SK-N-SH treated with all-trans-retinoic acid at 6 μM for 48 hours (cell line): ENCODE measurements around the gene SERPINH1.

Source experiments
- ATAC-seq: fragments of 200-7000 bp; cut with Tn5 transposase; 3 replicates; pipeline ENCODE4 v1.9.1; 2020; ENCODE audit warnings: mild to moderate bottlenecking, moderate library complexity
- ARNTL ChIP-seq: fragments of 450-650 bp; formaldehyde crosslinking; IDR thresholded peaks from 2 replicates; pipeline ENCODE4 v1.5.0; 2020; ENCODE audit warnings: low read depth, mild to moderate bottlenecking, moderate library complexity, borderline replicate concordance
- BACH2 ChIP-seq: fragments of 250-450 bp; sonication (Bioruptor Pico); IDR thresholded peaks from 2 replicates; pipeline ENCODE4 v1.9.0; 2021; ENCODE audit warnings: mild to moderate bottlenecking, borderline replicate concordance
- CSDC2 ChIP-seq: fragments of 250-450 bp; sonication (Bioruptor Pico); IDR thresholded peaks from 2 replicates; pipeline ENCODE4 v1.5.0; 2020; ENCODE audit warnings: mild to moderate bottlenecking, moderate library complexity
- ESRRG ChIP-seq: fragments of 250-450 bp; sonication (Bioruptor Pico); IDR thresholded peaks from 2 replicates; pipeline ENCODE4 v1.6.1; 2021; ENCODE audit warnings: mild to moderate bottlenecking
- ISL1 ChIP-seq: fragments of 250-450 bp; sonication (Bioruptor Pico); IDR thresholded peaks from 2 replicates; pipeline ENCODE4 v2.1.2; 2022; ENCODE audit warnings: mild to moderate bottlenecking, moderate library complexity
- OSR1 ChIP-seq: fragments of 250-450 bp; sonication (Bioruptor Pico); IDR thresholded peaks from 2 replicates; pipeline ENCODE4 v1.8.0; 2022; ENCODE audit warnings: moderate library complexity, mild to moderate bottlenecking, inconsistent platforms
- PPARA ChIP-seq: fragments of 250-450 bp; sonication (Bioruptor Pico); IDR thresholded peaks from 2 replicates; pipeline ENCODE4 v1.5.0; 2020; ENCODE audit warnings: mild to moderate bottlenecking, borderline replicate concordance
- RARB ChIP-seq: fragments of 250-450 bp; sonication (Bioruptor Pico); IDR thresholded peaks from 2 replicates; pipeline ENCODE4 v1.8.0; 2021; ENCODE audit warnings: mild to moderate bottlenecking, moderate library complexity
- SNAI2 ChIP-seq: fragments of 250-450 bp; sonication (Bioruptor Pico); IDR thresholded peaks from 2 replicates; pipeline ENCODE4 v1.5.0; 2020; ENCODE audit warnings: mild to moderate bottlenecking, moderate library complexity
- TCF4 ChIP-seq: fragments of 250-450 bp; sonication (Bioruptor Pico); IDR thresholded peaks from 2 replicates; pipeline ENCODE4 v1.8.0; 2021; ENCODE audit warnings: mild to moderate bottlenecking, moderate library complexity, borderline replicate concordance
- TOX ChIP-seq: fragments of 250-450 bp; sonication (Bioruptor Pico); IDR thresholded peaks from 2 replicates; pipeline ENCODE4 v1.8.0; 2021; ENCODE audit warnings: mild to moderate bottlenecking, moderate library complexity, borderline replicate concordance
- ZC3H10 ChIP-seq: fragments of 250-450 bp; sonication (Bioruptor Pico); IDR thresholded peaks from 2 replicates; pipeline ENCODE4 v1.5.1; 2021; ENCODE audit warnings: mild to moderate bottlenecking, moderate library complexity
- ZFP3 ChIP-seq: fragments of 250-450 bp; sonication (Bioruptor Pico); IDR thresholded peaks from 2 replicates; pipeline ENCODE4 v1.5.0; 2020; ENCODE audit warnings: mild to moderate bottlenecking, moderate library complexity
- ZFP30 ChIP-seq: fragments of 450-650 bp; formaldehyde crosslinking; IDR thresholded peaks from 2 replicates; pipeline ENCODE4 v1.5.0; 2022; ENCODE audit warnings: mild to moderate bottlenecking, moderate library complexity
- ZNF565 ChIP-seq: fragments of 450-650 bp; formaldehyde crosslinking; conservative IDR thresholded peaks from 2 replicates; pipeline ENCODE4 v1.5.0; 2020; ENCODE audit warnings: low read depth, mild to moderate bottlenecking, moderate library complexity
- ZNF8 ChIP-seq: fragments of 450-650 bp; formaldehyde crosslinking; IDR thresholded peaks from 2 replicates; pipeline ENCODE4 v1.5.0; 2020; ENCODE audit warnings: mild to moderate bottlenecking, moderate library complexity
- TF ChIP-seq, protein P1 (sequence below): fragments of 250-450 bp; sonication (Bioruptor Pico); IDR thresholded peaks from 2 replicates; pipeline ENCODE4 v1.5.0; 2020; ENCODE audit warnings: mild to moderate bottlenecking, moderate library complexity
- TF ChIP-seq, protein P2 (sequence below): fragments of 250-450 bp; sonication (Bioruptor Pico); IDR thresholded peaks from 2 replicates; pipeline ENCODE4 v1.8.0; 2020; ENCODE audit warnings: mild to moderate bottlenecking, moderate library complexity, borderline replicate concordance
- TF ChIP-seq, protein P3 (sequence below): fragments of 250-450 bp; sonication (Bioruptor Pico); IDR thresholded peaks from 2 replicates; pipeline ENCODE4 v1.8.0; 2021; ENCODE audit warnings: low read depth, mild to moderate bottlenecking, moderate library complexity, borderline replicate concordance

SERPINH1 gene

DNA sequence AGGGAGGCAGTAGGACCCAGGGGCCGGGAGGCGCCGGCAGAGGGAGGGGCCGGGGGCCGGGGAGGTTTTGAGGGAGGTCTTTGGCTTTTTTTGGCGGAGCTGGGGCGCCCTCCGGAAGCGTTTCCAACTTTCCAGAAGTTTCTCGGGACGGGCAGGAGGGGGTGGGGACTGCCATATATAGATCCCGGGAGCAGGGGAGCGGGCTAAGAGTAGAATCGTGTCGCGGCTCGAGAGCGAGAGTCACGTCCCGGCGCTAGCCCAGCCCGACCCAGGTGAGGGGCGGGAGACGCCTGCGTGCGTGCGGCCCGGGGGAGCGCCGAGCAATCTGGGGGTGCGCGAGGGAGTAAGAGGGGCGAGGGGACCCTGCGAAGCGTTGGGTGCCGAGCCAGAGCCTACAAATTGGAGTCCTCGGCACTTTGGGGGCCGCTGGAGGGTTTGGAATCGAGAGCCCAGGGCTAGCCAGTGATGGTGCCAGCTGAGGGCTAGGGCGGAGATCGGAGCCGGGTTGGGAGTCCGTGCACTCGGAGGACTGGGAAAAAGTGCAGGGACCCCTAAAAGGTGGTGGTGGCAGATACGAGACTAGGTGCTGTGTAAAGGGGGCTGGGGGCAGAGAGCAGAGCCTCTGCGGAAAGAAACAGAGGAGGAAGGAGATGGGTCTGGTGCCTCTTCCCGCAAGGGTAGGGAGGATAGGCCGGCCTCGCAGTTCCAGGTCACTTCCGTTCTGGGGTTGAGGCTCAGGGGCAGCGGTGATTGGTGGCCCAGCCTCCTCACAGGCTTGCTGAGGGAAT lies at the start of gene SERPINH1:
SERPINH1 (plus strand) TSS at position 206 of the 788 bp plus-strand sequence. CDS start 4,097 bp downstream, outside the sequence.
- ATAC-seq: peak; percentile 84

DNA sequence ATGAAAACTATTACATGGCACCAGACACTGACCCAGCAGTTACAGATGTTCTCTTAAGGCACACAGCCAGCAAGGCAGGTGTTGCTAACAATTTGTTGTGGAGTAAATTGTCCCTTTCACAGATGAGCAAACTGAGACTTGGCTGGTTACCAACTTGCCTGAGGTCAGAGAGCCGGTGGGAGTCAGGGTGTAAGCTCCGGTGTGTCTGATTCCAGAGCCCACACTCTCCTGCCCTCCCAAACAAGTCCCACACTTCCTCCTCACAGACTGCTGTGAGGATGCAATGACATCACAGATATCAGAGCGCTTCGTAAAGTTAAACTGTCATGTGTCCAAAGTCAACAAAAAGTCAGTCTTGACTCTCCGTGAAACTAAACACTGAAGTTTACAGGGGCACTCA lies 48.8 kb upstream of the SERPINH1 start:
- no peak for ATAC-seq
- TF ChIP-seq RARB (CRISPR knock-in tag): no peak
- TF ChIP-seq, protein P1, sequence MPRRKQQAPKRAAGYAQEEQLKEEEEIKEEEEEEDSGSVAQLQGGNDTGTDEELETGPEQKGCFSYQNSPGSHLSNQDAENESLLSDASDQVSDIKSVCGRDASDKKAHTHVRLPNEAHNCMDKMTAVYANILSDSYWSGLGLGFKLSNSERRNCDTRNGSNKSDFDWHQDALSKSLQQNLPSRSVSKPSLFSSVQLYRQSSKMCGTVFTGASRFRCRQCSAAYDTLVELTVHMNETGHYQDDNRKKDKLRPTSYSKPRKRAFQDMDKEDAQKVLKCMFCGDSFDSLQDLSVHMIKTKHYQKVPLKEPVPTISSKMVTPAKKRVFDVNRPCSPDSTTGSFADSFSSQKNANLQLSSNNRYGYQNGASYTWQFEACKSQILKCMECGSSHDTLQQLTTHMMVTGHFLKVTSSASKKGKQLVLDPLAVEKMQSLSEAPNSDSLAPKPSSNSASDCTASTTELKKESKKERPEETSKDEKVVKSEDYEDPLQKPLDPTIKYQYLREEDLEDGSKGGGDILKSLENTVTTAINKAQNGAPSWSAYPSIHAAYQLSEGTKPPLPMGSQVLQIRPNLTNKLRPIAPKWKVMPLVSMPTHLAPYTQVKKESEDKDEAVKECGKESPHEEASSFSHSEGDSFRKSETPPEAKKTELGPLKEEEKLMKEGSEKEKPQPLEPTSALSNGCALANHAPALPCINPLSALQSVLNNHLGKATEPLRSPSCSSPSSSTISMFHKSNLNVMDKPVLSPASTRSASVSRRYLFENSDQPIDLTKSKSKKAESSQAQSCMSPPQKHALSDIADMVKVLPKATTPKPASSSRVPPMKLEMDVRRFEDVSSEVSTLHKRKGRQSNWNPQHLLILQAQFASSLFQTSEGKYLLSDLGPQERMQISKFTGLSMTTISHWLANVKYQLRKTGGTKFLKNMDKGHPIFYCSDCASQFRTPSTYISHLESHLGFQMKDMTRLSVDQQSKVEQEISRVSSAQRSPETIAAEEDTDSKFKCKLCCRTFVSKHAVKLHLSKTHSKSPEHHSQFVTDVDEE: no peak
- TF ChIP-seq PPARA (CRISPR knock-in tag): no peak
- TF ChIP-seq ZFP3 (CRISPR knock-in tag): no peak
- TF ChIP-seq ZC3H10: no peak
- no peak for TF ChIP-seq ARNTL
- TF ChIP-seq ZNF565 (CRISPR knock-in tag): no peak
- no peak for TF ChIP-seq SNAI2 (CRISPR knock-in tag)
- TF ChIP-seq OSR1: no peak
- TF ChIP-seq, protein P2, sequence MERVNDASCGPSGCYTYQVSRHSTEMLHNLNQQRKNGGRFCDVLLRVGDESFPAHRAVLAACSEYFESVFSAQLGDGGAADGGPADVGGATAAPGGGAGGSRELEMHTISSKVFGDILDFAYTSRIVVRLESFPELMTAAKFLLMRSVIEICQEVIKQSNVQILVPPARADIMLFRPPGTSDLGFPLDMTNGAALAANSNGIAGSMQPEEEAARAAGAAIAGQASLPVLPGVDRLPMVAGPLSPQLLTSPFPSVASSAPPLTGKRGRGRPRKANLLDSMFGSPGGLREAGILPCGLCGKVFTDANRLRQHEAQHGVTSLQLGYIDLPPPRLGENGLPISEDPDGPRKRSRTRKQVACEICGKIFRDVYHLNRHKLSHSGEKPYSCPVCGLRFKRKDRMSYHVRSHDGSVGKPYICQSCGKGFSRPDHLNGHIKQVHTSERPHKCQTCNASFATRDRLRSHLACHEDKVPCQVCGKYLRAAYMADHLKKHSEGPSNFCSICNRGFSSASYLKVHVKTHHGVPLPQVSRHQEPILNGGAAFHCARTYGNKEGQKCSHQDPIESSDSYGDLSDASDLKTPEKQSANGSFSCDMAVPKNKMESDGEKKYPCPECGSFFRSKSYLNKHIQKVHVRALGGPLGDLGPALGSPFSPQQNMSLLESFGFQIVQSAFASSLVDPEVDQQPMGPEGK (CRISPR knock-in tag): no peak
- no peak for TF ChIP-seq TOX (CRISPR knock-in tag)
- TF ChIP-seq, protein P3, sequence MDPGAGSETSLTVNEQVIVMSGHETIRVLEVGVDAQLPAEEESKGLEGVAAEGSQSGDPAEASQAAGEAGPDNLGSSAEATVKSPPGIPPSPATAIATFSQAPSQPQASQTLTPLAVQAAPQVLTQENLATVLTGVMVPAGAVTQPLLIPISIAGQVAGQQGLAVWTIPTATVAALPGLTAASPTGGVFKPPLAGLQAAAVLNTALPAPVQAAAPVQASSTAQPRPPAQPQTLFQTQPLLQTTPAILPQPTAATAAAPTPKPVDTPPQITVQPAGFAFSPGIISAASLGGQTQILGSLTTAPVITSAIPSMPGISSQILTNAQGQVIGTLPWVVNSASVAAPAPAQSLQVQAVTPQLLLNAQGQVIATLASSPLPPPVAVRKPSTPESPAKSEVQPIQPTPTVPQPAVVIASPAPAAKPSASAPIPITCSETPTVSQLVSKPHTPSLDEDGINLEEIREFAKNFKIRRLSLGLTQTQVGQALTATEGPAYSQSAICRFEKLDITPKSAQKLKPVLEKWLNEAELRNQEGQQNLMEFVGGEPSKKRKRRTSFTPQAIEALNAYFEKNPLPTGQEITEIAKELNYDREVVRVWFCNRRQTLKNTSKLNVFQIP (CRISPR knock-in tag): no peak

More for the DNA sequence above, at the start of gene SERPINH1:
- TF ChIP-seq TOX (CRISPR knock-in tag) (no peak), ZC3H10 (no peak), ISL1 (CRISPR knock-in tag) (no peak), SNAI2 (CRISPR knock-in tag) (no peak), ZNF8 (no peak), TCF4 (CRISPR knock-in tag) (no peak), BACH2 (CRISPR knock-in tag) (no peak), PPARA (CRISPR knock-in tag) (no peak), ARNTL (no peak), ZFP30 (CRISPR knock-in tag) (no peak), ESRRG (CRISPR knock-in tag) (no peak), ZFP3 (CRISPR knock-in tag) (no peak), CSDC2 (CRISPR knock-in tag) (no peak)
- TF ChIP-seq, protein P2 (CRISPR knock-in tag): no peak
- TF ChIP-seq, protein P3 (CRISPR knock-in tag): no peak
- TF ChIP-seq, protein P1: no peak
